ENCODE measurements around the gene PIM1. TPM values are rescaled to one million over a fixed set of nuclear protein-coding genes. Genes with fewer than 3 reads are reported as not detected.

The PIM1 gene
- total and polyA plus RNA-seq, 3 donors from 2014 or later, result 20.4 to 30.8 (median 28.0) TPM

GRCh38 chr6:37162740-37163139 lies 7.2 kb upstream of the PIM1 start:
- intact Hi-C loops (cut with DNase I; ENCODE audit: low total_unique reads), result no loop called here
- TF ChIP-seq POLR2A (IDR thresholded peaks at IDR 0.05) (no peak), CTCF (IDR thresholded peaks at IDR 0.05) (no peak)
- Histone ChIP-seq H3K4me3 (no peak overlapping the region), H3K27ac (no peak overlapping the region), H3K36me3 (ENCODE audit: low read depth, missing control alignments) (no peaks in the 10 kb centered on the region), H3K27me3 (no peaks in the 10 kb centered on the region), H3K4me1 (peaks cover 5% of the 10 kb centered on the region), H3K9me3 (no peaks in the 10 kb centered on the region)
- DNase-seq, result no peak
- 85 to 87% methylated on average over 4 of the region's 4 CpGs for WGBS, 2 donors

DNA sequence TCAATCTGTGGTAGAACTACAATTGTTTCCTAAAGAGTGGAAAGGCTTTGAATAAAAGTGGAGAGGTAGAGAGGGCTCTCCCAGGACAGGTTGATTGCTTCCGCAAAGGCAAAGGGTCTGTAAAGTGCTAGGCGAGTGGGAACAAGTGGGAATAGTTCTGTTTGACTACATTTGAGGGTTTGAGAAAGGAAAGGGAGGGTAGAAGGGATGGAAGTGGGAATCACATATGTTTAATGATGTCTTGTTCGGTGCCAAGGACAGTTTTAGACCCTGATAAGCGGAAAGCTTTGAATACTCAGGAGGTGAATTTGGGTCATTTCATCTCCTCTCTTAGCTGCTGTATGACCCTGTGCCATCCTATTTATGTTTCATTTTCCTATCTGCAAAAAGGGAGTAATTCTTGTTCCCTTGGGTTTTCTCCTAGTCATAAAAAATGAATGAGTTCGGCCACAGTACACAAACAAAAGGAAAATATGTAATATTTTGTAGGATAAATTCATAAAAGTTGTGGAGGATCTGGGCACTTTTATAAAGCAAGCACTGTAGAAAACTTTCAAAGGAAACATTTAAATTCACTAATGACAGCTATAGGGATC lies 1.7 kb upstream of the PIM1 start:
- TF ChIP-seq CTCF (IDR thresholded peaks at IDR 0.05) (no peak), POLR2A (IDR thresholded peaks at IDR 0.05) (no peak)
- no peaks in the 10 kb centered on the region for H3K9me3 ChIP-seq
- peaks cover 17% of the 10 kb centered on the region for H3K4me1 ChIP-seq
- intact Hi-C loops (cut with DNase I; ENCODE audit: low total_unique reads), result no loop called here
- peak overlapping the region; percentile 92 to 96 for H3K27ac ChIP-seq
- 59 to 72% methylated on average over 5 of the region's 5 CpGs for WGBS, 2 donors
- no peaks in the 10 kb centered on the region for H3K36me3 ChIP-seq (ENCODE audit: low read depth, missing control alignments)
- DNase-seq, result no peak
- no peaks in the 10 kb centered on the region for H3K27me3 ChIP-seq
- no peak overlapping the region for H3K4me3 ChIP-seq

DNA sequence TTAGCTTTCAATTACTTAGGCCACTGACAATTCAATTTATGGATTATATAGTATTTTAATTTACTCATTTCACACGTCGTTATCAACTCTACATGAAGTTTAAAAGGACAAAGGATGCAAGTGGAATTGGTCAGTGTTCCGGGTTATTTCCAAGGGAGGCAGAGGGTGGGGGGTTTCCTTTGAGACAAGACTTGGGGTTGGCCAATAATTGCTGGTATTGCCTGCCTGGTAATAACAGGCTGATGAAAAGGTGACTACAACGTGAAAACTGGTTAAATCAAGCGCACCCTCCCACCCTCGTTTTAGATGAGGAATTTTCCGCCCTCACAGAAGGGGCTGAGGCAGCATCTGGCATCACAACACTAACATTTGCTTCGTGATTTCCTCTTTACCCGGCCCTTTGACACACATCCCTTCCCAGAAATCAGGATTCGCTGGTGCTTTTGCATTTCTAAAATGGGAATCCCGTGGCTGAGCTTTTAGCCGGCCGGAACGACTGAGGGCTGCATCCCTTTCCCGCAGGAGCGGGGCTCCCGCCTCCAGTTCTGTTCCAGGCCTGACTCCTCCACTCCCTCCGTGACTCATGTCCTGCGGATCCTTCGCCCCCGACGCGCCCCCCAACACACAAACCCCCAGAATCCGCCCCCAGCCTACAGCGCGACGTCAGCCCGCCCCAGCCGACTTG lies 999 bp upstream of the PIM1 start:
- Histone ChIP-seq H3K27ac (peak overlapping the region; percentile 92 to 96), H3K36me3 (ENCODE audit: low read depth, missing control alignments) (no peaks in the 10 kb centered on the region), H3K9me3 (no peaks in the 10 kb centered on the region), H3K4me3 (peak overlapping the region; percentile 73 to 82), H3K27me3 (no peaks in the 10 kb centered on the region), H3K4me1 (peaks cover 17% of the 10 kb centered on the region)
- intact Hi-C loops (cut with DNase I; ENCODE audit: low total_unique reads), result no loop called here
- peak; percentile 26 for DNase-seq
- TF ChIP-seq CTCF (IDR thresholded peaks at IDR 0.05), result no peak
- TF ChIP-seq POLR2A (IDR thresholded peaks at IDR 0.05), result no peak
- WGBS, 2 donors, result 2% methylated on average over 18 to 29 of the region's 29 CpGs

- intact Hi-C loops (cut with DNase I; ENCODE audit: low total_unique reads), result loop anchor here (5.0 to 10.0 kb wide), 2 partner anchors 118 to 146 kb away; no protein-coding TSS in a partner anchor
- Histone ChIP-seq H3K27me3 (no peaks in the 10 kb centered on the region), H3K36me3 (ENCODE audit: low read depth, missing control alignments) (no peaks in the 10 kb centered on the region), H3K4me3 (peak overlapping the region; percentile 77 to 82), H3K27ac (peak overlapping the region; percentile 52 to 82), H3K9me3 (no peaks in the 10 kb centered on the region), H3K4me1 (peaks cover 17% of the 10 kb centered on the region)
- TF ChIP-seq CTCF (IDR thresholded peaks at IDR 0.05) (no peak), POLR2A (IDR thresholded peaks at IDR 0.05) (no peak)
- WGBS, 2 donors, result 0% methylated on average over 21 to 75 of the region's 92 CpGs
- peak; percentile 28 for DNase-seq
Measured at GRCh38 chr6:37170273-37171200, 585 bp downstream of the PIM1 start.
